Measurements from ENCODE around the gene TNS3. TPM values are rescaled to one million over a fixed set of nuclear protein-coding genes. Genes with fewer than 3 reads are reported as not detected.

The TNS3 gene
- total and polyA plus RNA-seq, 9 of the 15 experiments (the other 6 are each of a cell fraction or from before 2014, with no cell fraction given), result 0.20 TPM; not detected in 8

DNA sequence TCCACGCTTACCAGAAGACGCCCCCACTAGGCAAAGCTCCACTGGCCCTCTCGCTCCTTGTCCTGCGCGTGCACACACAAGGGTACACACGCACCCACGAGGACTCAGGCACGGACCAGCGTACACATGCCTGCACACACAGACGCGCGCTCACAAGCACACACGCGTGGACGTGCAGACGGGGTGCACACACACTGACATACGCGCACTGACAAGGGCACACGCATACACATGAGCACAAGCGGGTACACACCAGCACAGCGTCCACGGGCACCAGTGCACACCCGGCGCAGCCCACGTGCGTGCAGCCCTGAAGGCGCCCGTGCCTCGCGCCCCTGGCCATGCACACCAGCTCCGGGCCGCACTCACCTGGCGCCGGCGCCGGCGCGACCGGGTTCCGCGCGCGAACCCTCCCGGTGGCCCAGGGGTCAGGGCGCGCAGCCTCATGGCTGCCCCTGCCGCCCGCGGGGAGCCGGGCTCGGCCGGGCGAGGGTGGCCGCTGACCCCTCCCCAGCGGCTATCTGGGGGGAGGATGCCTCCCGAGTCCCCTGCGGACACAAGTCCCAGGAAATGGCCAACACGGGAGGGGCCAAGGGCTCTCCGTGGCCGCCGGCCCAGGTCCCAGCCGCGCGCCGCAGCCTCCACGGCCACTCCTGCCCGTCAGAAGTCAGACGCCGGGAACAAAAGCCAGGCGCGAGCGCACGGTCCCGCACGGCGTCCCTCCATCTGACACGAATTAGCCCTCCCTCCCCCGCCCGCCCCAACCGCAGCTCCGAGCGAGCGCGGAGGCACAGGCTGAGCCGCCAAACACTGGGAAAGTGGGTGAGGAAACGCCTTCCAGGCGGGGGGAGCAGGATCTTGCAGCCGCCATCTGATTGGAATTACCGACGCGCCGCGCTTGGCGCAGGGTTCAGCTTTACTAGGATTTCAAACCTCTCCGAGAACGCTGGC is 45.0 kb downstream of the TNS3 start:
- Histone ChIP-seq H3K9me1 (ENCODE audit: control insufficient read depth, insufficient read depth, low read length) (no peaks in the 10 kb centered on the region), H4K20me1 (replicated peaks; ENCODE audit: control insufficient read depth, insufficient read depth, low read length) (no peaks in the 10 kb centered on the region), H3K4me2 (ENCODE audit: insufficient read depth, low read length) (no peak overlapping the region), H3K36me3 (ENCODE audit: control insufficient read depth, insufficient read depth, low read length) (no peaks in the 10 kb centered on the region), H3K9me3 (replicated peaks; ENCODE audit: control insufficient read depth, insufficient read depth, low read depth, low read length) (no peaks in the 10 kb centered on the region), H3K27me3 (ENCODE audit: control insufficient read depth in 2 of 2, insufficient read depth in 2 of 2, low read length in 2 of 2) (peaks cover 8 to 65% of the 10 kb centered on the region in 2 experiments; a peak in 4 of 5 replicates), H2AFZ (ENCODE audit: low read depth, low read length) (no peak overlapping the region), H3K4me3 (no peak overlapping the region), H3K9ac (ENCODE audit: insufficient read depth in 1 of 2, low read depth in 2 of 2, low read length in 2 of 2) (no peak overlapping the region), H3K27ac (ENCODE audit: extremely low read depth, low read depth, low read length) (no peak overlapping the region), H3K79me2 (ENCODE audit: control insufficient read depth, insufficient read depth, low read length) (no peaks in the 10 kb centered on the region), H3K4me1 (replicated peaks in 1 of 2; ENCODE audit: control insufficient read depth in 2 of 2, insufficient read depth in 2 of 2, low read length in 2 of 2) (no peaks in the 10 kb centered on the region; a peak in 1 of 5 replicates)
- FAIRE-seq (no peak), ATAC-seq (no peak), DNase-seq (ENCODE audit: extremely low read depth in 1 of 4, low spot score in 3 of 4) (no peak)
- CTCF ChIA-PET (ENCODE audit: low intra/inter-chr PET ratio), result no interaction called here
- BruUV-seq (replicated peaks), result no TSS peak
- intact Hi-C loops (cut with micrococcal nuclease), result no loop called here
- in situ Hi-C loops (cut with MboI), result no loop called here
- 8% methylated on average over 71 of the region's 96 CpGs for WGBS (ENCODE audit: insufficient coverage, low coverage, missing lambda C conversion rate)
- POLR2A ChIA-PET, result no interaction called here
- TF ChIP-seq, protein P1, sequence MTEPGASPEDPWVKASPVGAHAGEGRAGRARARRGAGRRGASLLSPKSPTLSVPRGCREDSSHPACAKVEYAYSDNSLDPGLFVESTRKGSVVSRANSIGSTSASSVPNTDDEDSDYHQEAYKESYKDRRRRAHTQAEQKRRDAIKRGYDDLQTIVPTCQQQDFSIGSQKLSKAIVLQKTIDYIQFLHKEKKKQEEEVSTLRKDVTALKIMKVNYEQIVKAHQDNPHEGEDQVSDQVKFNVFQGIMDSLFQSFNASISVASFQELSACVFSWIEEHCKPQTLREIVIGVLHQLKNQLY (CRISPR knock-in tag; conservative IDR thresholded peaks at IDR 0.05), result no peak
- TF ChIP-seq, protein P2, sequence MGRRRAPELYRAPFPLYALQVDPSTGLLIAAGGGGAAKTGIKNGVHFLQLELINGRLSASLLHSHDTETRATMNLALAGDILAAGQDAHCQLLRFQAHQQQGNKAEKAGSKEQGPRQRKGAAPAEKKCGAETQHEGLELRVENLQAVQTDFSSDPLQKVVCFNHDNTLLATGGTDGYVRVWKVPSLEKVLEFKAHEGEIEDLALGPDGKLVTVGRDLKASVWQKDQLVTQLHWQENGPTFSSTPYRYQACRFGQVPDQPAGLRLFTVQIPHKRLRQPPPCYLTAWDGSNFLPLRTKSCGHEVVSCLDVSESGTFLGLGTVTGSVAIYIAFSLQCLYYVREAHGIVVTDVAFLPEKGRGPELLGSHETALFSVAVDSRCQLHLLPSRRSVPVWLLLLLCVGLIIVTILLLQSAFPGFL (CRISPR knock-in tag; IDR thresholded peaks at IDR 0.05), result no peak
- TF ChIP-seq HIVEP1 (CRISPR knock-in tag; IDR thresholded peaks at IDR 0.05) (no peak), KHSRP (IDR thresholded peaks at IDR 0.05) (no peak), RBFOX2 (IDR thresholded peaks at IDR 0.05; ENCODE audit: low read depth, low read length) (no peak), GABPB2 (CRISPR knock-in tag; conservative IDR thresholded peaks at IDR 0.05) (no peak), HMG20A (CRISPR knock-in tag; conservative IDR thresholded peaks at IDR 0.05) (no peak), SMAD4 (CRISPR knock-in tag; conservative IDR thresholded peaks at IDR 0.05) (no peak), ZSCAN29 (IDR thresholded peaks at IDR 0.05) (no peak), HDAC6 (IDR thresholded peaks at IDR 0.05; ENCODE audit: low read depth, low read length) (no peak), RBM17 (IDR thresholded peaks at IDR 0.05; ENCODE audit: borderline replicate concordance, low read depth, low read length) (no peak), PTRF (tag; IDR thresholded peaks at IDR 0.05) (no peak), TBL1XR1 (IDR thresholded peaks at IDR 0.05; ENCODE audit: low read length in 2 of 2) (no peak), SAP30 (IDR thresholded peaks at IDR 0.05; ENCODE audit: borderline replicate concordance, insufficient read depth, low read depth, low read length, poor library complexity, severe bottlenecking) (no peak), HNRNPH1 (optimal IDR thresholded peaks at IDR 0.05; ENCODE audit: low read depth, low read length) (no peak)
- TF ChIP-seq, protein P3, sequence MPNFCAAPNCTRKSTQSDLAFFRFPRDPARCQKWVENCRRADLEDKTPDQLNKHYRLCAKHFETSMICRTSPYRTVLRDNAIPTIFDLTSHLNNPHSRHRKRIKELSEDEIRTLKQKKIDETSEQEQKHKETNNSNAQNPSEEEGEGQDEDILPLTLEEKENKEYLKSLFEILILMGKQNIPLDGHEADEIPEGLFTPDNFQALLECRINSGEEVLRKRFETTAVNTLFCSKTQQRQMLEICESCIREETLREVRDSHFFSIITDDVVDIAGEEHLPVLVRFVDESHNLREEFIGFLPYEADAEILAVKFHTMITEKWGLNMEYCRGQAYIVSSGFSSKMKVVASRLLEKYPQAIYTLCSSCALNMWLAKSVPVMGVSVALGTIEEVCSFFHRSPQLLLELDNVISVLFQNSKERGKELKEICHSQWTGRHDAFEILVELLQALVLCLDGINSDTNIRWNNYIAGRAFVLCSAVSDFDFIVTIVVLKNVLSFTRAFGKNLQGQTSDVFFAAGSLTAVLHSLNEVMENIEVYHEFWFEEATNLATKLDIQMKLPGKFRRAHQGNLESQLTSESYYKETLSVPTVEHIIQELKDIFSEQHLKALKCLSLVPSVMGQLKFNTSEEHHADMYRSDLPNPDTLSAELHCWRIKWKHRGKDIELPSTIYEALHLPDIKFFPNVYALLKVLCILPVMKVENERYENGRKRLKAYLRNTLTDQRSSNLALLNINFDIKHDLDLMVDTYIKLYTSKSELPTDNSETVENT (CRISPR knock-in tag; IDR thresholded peaks at IDR 0.05), result no peak
- TF ChIP-seq, protein P4, sequence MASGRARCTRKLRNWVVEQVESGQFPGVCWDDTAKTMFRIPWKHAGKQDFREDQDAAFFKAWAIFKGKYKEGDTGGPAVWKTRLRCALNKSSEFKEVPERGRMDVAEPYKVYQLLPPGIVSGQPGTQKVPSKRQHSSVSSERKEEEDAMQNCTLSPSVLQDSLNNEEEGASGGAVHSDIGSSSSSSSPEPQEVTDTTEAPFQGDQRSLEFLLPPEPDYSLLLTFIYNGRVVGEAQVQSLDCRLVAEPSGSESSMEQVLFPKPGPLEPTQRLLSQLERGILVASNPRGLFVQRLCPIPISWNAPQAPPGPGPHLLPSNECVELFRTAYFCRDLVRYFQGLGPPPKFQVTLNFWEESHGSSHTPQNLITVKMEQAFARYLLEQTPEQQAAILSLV (tag; IDR thresholded peaks at IDR 0.05), result no peak
